Measurements from ENCODE around the gene CD6.

CD6 gene

GRCh38 chr11:61034704-61035525 is 63.4 kb downstream of the CD6 start:
- no peak for DNase-seq

- no peak for DNase-seq
Observed at GRCh38 chr11:61035526-61035835, 64.0 kb downstream of the CD6 start.

DNA sequence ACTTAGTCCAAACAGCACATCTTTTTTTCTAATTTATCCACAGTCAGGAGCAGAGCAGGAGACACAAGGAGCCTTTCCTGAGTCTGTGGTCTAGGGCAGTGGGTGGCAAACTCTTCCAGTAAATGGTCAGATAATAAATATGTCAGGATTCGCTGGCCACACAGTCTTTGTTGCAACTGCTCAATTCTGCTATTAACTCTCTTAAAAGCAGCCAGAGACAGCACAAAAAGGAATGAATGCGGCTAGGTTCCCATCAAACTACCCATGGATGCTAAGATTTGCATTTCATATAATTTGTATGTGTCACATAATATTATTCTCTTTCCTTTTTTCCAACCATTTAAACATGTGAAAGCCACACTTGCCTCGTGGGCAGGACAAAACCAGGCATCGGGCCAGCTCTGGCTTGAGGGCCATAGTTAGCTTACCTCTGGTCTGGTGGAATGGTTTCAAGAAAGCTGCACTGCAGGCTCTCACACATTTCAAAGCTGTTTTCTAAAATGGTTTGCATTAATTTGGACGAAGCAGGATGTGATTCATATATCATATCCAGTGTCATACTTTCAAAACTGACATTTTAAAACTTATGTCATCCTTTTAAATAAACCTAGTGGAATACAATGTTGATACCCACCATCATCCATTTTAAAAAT is 66.1 kb downstream of the CD6 start:
- DNase-seq = no peak

- no peak for DNase-seq
Observed at GRCh38 chr11:61039916-61040315, 68.4 kb downstream of the CD6 start.

DNA sequence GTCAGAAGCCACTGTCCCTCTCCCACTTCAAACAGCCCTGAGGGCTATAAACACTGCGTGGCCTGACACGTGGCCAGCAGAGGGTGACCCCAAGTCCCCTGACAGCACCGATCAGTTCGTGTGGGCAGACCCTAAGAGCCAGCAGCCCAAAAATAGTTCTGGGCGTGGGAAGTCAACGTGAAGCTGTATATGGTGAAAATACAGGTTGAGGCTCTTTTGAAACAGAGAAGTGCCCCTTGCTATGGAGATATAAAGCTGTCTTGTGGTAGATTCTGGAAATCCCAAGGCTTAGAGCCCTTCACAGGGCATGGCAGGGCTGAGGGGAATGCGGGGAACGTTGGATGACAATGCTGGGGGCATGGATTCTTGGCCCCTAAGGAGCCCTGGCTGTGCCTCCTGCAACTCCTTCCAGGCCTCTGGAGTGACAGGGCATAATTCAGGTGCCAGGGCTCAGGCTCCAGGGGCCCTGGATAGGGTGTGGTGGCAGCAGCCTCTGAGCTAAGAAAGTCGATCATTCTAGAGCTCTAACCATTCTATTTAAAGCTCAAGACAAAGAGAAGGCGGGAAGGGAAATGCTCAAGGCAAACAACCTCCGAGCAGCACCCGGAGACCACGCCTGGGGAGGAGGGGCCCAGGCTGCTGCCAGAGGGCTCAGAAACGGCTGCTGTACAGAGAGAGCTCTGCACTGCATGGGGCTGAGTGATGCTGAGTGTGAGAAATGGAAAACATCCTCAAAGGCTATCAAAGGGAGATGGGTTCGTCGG is 70.5 kb downstream of the CD6 start:
- peak; percentile 81 for DNase-seq

GRCh38 chr11:61042537-61042936 is 71.1 kb downstream of the CD6 start:
- DNase-seq = no peak

GRCh38 chr11:61042961-61043540 is 71.6 kb downstream of the CD6 start:
- peak; percentile 77 for DNase-seq

DNA sequence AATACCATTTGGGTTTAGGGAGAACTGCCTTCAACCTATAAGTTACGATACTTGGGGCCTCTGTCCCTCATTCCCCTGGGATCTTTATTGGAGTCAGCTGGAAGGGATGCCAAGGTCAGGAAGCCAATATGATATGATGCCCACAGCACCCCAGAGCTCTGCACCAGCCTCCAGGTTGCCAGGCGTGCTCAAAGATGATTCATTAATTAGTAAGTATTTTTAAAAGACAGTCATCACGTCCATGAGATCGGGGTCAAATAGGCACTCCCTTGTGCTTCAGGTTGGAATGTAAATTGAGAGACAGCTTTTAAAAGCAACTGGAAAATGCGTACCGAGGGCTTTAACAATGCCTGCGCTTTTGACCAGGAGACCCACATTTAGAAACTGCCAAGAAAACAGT is 73.8 kb downstream of the CD6 start:
- DNase-seq = no peak

DNA sequence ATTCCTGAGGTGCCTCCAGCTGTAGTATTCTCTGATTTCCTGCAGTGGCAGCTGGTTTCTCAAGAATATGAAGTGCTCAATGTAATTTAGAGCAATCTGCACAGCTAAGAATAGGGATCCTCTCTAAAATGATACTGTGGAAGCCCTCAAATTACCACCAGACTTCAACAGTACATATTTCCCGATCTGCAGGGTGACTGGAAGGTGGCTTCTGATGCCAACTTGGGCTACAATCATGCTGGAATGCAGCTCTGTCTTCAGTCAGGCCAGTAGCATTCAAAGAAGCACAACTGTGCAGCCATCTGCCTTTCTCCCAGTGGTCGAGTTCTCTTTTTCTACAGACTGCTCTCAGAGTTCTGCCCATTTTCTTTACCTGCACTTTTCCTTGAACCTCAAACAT is 75.4 kb downstream of the CD6 start:
- DNase-seq = no peak

DNA sequence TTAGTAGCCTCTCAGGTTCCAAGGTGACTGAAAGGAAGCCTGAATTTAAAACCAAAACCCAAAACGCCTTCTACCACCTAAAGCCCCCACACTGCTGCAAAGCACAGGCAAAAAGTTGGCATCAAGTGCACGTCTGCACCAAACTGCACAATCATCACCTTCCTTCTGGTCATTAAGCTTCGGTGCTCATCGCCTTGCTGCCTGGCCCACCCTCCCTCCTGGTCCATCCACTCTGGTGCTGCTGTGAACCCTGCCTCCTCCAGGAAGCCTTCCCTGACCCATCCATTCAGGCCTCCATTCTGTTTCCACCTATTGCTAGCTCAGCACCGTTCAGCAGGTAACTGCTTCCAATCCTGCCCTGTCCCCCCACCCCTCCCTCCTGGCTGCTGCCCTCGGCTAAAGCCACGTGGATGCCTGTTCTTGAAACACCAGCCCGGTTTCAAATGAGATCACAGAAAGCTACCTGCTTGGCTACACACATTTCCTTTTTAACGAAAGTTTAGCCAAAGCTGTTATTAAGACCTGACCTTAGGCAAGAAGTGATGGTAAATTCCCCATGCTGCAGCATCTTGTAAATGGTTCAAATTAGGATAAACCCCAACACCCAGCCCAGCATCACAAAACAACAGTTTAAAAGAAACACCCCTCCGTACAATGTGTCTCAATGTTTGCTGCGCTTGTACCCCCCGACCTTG is 77.0 kb downstream of the CD6 start:
- DNase-seq = no peak

DNA sequence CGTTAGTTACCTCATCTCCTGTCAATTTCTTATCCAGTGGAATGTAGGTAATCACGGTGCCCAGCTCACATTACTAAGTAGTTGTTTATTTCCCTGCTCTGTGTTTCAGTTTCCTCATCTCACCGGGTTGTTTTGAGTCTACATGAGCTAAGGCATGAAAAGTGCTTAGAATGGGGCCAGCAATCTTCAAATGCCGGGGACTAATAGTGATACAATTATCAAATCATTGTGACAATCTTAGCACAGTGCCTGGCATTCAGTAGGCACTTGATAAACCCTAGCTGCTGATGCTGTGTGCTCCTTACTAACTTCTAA is 77.5 kb downstream of the CD6 start:
- no peak for DNase-seq

GRCh38 chr11:61049859-61050258 is 78.4 kb downstream of the CD6 start:
- DNase-seq = no peak

DNA sequence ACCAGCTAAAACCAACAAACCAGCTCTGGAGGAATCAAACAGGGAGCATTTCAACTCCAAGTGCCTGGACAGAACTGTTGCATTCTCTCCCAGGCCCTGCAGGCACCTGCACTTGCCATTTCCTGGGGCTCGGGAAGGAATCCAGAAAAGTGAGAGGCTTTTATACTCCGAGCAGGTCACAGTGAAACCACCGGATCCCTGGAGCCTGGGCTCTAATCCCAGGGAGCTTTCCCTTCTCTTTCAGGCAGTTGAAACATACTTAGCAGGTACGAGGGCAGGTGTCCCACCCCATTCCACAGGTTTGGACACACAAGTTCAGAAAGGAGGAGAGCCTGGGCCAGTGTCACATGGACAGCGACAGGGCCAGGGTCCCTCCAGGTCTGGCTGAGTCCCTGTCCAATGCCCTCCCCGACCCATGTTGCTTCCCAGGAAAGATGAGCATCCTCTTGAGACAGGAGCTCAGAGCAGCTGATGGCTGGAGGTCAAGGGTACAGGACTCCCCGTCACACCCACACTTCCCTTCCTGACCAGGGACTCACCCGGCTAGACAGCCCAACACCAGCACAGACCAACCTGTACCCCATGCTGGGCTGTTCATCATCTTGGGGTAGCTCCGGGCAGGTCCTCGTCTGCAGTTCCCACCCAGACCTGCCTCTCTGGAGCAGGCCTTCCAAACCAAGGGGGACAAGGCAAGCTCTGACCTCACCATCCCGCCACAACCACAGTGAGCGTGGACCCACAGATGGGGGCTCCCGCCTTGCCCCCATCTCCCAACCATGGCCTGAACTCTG is 80.9 kb downstream of the CD6 start:
- no peak for DNase-seq

DNA sequence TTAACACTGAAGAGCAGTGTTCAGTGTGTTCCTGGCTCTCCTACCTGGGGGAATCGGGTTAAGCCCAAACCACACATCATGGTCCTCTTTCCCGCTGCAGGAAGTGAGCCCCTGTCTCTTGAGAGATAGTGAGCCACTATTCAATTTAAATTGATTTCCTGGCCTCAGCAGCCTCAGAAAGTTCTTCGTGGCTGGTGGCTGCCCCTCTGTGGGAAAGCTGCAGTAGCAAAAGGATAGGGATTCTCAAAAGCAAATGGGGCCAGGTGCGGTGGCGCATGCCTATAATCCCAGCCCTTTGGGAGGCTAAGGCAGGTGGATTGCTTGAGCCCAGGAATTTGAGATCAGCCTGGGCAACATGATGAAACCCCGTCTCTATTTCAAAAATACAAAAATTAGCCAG is 81.7 kb downstream of the CD6 start:
- no peak for DNase-seq

- no peak for DNase-seq
Observed at GRCh38 chr11:61054513-61054912, 83.0 kb downstream of the CD6 start.

DNA sequence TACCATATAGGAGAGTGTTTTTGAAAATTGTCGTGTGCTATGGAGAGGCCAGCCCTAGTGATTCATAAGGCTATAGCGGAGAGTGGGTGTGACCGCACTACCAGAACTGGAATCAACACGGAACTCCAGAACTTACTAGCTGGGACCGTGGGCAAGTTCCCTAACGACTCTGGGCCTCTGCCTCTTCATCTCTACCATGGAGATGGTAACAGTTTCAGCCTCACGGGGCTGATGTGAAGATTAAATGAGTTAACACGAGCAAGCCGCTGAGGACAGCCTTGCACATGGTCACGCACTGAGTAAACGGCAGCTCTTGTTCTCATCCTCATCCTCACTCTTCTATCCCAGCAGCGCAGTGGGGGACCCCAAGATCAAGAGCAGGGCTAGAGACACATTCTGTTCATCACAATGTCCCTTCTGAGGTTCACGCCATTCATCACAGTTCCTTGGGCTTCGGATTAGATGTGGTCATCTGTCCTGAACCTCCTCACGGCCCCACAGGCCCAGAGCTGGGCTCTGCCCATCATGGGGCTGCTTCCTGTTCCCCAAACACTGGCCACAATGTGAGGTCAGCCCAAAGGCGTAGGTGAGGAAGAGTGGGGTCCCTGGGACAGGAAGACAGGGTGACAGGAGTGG is 83.6 kb downstream of the CD6 start:
- DNase-seq = no peak

- DNase-seq = no peak
Observed at GRCh38 chr11:61055776-61056175, 84.3 kb downstream of the CD6 start.

DNA sequence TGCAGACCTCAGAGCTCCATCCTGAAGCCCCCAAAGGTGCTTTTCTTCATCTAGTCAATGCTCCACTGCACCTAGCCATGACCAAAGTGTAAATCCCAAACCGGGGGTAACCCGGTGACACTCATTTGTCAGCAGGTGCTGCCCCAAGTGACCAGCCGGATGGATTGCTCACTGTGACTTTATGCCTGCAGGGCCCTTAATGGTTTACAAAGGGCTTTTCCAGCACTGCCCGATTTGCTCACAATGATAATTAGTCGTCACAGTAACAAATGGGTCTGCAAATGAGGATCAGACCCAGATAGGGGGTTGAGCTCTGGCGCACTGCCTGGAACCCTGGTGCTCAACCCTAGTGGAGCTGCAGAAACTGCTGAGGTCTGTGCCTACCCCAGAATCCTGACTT is 85.1 kb downstream of the CD6 start:
- no peak for DNase-seq

GRCh38 chr11:61056981-61057380 is 85.5 kb downstream of the CD6 start:
- DNase-seq = no peak

- DNase-seq = no peak
Observed at GRCh38 chr11:61057615-61058014, 86.1 kb downstream of the CD6 start.

DNA sequence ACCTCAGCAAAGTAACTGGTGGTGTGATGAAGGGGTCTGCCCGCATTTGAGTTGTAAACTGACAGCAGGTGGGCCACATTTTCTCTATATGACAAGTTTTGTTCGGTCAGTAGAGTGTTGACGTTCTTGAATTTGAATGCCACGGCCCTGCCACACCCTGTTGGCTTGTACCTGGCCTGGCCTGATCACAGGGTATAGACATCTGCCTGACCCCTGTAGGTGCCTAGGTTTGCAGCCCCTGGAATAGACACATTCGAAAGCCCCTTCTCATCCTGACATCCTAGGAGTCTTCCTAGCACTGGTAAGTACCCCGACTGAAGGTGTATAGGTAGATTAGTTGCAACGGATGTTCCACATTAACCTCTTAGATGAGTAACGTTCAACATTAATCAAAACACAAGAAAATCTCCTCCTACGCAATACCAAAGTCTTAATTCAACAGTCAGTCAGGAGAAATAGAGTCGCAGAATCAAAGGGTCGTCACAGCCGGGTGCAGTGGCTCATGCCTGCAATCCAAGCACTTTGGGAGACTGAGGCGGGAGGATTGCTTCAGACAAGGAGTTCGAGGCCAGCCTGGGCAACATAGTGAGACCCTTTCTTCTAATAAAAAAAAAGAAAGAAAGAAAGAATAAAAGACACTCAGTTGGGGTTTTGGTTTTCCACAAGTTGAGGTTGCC is 87.2 kb downstream of the CD6 start:
- no peak for DNase-seq

All from DMS53 (cell line).